AG04450 (cell line): ENCODE results near the gene RPL18. TPM values are rescaled to one million over a fixed set of nuclear protein-coding genes. Genes with fewer than 3 reads are reported as not detected.

Experiments used
- CTCF ChIA-PET: fragments of 300-600, 350-600 bp; formaldehyde crosslinking; extraction: SDS; loops from one replicate; lab custom pipeline; 2022; ENCODE audit warnings: antibody characterized with exemption, inconsistent platforms; lab: Charles Lee
- POLR2A ChIA-PET: fragments of 350-600 bp; formaldehyde crosslinking; extraction: SDS; loops from one replicate; lab custom pipeline; 2021; ENCODE audit warnings: antibody characterized with exemption, inconsistent platforms; lab: Yijun Ruan, JAX
- DNase-seq: peaks from one replicate; pipeline ENCODE4 v3.0.0-alpha.2; 2011; ENCODE audit warnings: low read depth, low spot score
- H3K27ac ChIP-seq: one replicate; pipeline ENCODE4 v1.5.1; 2012; ENCODE audit warnings: low read depth, low read length, control low read depth
- H3K27me3 ChIP-seq: one replicate; pipeline ENCODE4 v1.6.0; 2012; ENCODE audit warnings: low read length; ENCODE audit not compliant: control insufficient read depth, insufficient read depth
- H3K4me3 ChIP-seq: 2 replicates; pipeline ENCODE4 v1.5.1; 2011; ENCODE audit warnings: mild to moderate bottlenecking, low read depth, low read length, control low read depth
- H3K9me3 ChIP-seq: 2 replicates; pipeline ENCODE4 v1.5.1; 2012; ENCODE audit warnings: low read length; ENCODE audit not compliant: control insufficient read depth, insufficient read depth
- CTCF ChIP-seq: IDR thresholded peaks from 2 replicates; pipeline ENCODE4 v1.5.1; 2011; ENCODE audit warnings: low read depth, low read length, control low read depth, inconsistent platforms
- polyA plus RNA-seq: library from polyadenylated mRNA; depleted of rRNA; stranded (reverse); fragments of >200 nt; gene quantifications from 2 replicates; pipeline ENCODE4 v1.2.3, GENCODE V29; 2011

The RPL18 gene
- polyA plus RNA-seq, 1 experiment: 1,020 TPM

GRCh38 chr19:48627865-48628314 lies 8.9 kb upstream of the RPL18 start:
- POLR2A ChIA-PET: interaction anchor here (1.1 kb wide), 1 partner anchor 9 kb away, joined by 5 read pairs; the partner anchor contains the start of genes RPL18 and SPHK2

GRCh38 chr19:48627201-48627864 lies 8.4 kb upstream of the RPL18 start:
- H3K9me3 ChIP-seq: peaks cover 5% of the 10 kb centered on the region; the same call in 1 of the 2 replicates
- no peak overlapping the region for H3K27ac ChIP-seq
- DNase-seq: no peak
- no peak overlapping the region for H3K4me3 ChIP-seq
- TF ChIP-seq CTCF: no peak
- H3K27me3 ChIP-seq: no peaks in the 10 kb centered on the region
- CTCF ChIA-PET: interaction anchor here (0.6 to 1.0 kb wide), 2 partner anchors 44 to 201 kb away, joined by 3 to 4 read pairs; no protein-coding TSS in a partner anchor
- POLR2A ChIA-PET: interaction anchor here (1.1 kb wide), 1 partner anchor 8 kb away, joined by 5 read pairs; the partner anchor contains the start of genes RPL18 and SPHK2

More at GRCh38 chr19:48627865-48628314, 8.9 kb upstream of the RPL18 start:
- Histone ChIP-seq H3K27ac (no peak overlapping the region), H3K4me3 (no peak overlapping the region), H3K27me3 (no peaks in the 10 kb centered on the region), H3K9me3 (peaks cover 5% of the 10 kb centered on the region; the same call in 1 of the 2 replicates)
- DNase-seq: no peak
- CTCF ChIA-PET: interaction anchor here (1.0 kb wide), 1 partner anchor 44 kb away, joined by 3 read pairs; no protein-coding TSS in a partner anchor
- no peak for TF ChIP-seq CTCF

GRCh38 chr19:48625891-48626327 lies 6.9 kb upstream of the RPL18 start:
- ChIA-PET CTCF (no interaction called here), POLR2A (no interaction called here)
- no peak for TF ChIP-seq CTCF
- Histone ChIP-seq H3K27ac (no peak overlapping the region), H3K9me3 (peaks cover 5% of the 10 kb centered on the region; the same call in 1 of the 2 replicates), H3K27me3 (no peaks in the 10 kb centered on the region), H3K4me3 (no peak overlapping the region)
- DNase-seq: no peak

DNA sequence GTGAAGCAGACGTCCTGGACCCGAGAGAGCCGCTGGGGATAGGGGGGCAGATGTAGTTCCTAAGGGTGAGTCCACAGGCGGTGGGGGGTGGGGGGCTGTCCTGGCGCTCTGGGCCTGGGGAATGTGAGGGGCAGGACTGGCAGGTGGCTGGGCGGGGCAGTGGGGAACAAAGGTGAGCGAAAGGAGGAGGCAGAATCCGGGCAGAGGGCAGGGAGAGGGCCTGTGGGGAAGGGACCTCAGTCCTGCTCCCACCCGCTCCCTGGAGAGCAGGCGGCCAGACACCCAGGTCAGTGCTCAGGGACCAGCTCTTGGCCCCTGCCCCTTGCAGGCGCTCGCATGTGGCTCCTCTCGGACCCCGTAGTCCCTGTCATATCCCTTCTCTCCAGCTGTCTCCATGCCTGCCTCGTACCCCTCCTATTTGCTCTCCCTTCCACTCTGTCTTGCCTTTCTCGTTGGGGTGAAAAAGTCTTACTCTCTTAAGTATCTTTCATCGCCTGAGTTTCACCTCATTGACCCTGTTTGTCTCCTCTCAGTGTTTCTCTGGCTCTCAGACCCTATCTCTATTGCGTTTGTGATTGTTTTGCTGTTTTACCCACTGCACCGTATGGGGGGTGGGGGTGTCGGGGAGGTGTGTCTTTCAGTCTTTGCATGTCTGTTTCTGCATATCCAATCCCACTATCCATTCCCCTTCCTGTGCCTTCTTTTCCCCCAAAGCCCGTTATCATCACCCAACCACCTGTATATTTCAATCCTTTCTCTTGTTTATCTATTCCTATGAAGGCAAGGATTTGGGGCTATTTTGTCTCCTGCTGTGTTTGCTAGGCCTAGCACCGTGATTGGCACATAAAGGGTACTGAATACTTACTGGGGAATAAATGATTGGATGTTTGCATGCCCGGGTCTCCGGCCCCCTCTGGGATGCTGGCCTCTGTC lies 6.1 kb upstream of the RPL18 start:
- CTCF ChIA-PET: no interaction called here
- POLR2A ChIA-PET: no interaction called here
- Histone ChIP-seq H3K27ac (no peak overlapping the region), H3K4me3 (peak overlapping the region; percentile 68), H3K27me3 (no peaks in the 10 kb centered on the region), H3K9me3 (peaks cover 5% of the 10 kb centered on the region; the same call in 1 of the 2 replicates)
- TF ChIP-seq CTCF: no peak
- no peak for DNase-seq
